GM23338 (cell line): ENCODE results near the gene TPP1. TPM values are rescaled to one million over a fixed set of nuclear protein-coding genes. Genes with fewer than 3 reads are reported as not detected.

ENCODE experiments used
- ATAC-seq: fragments of 200-7000 bp; cut with Tn5 transposase; 3 replicates; pipeline ENCODE4 v1.9.1; 2020
- DNase-seq: peaks from one replicate; pipeline ENCODE4 v3.0.0-alpha.2; 2015; ENCODE audit warnings: low spot score
- H2AFZ ChIP-seq: fragments of 200-600 bp; sonication (generic); 2 replicates; pipeline ENCODE4 v1.8.0; 2016; ENCODE audit warnings: antibody characterized with exemption, mild to moderate bottlenecking, moderate library complexity
- H3F3A ChIP-seq: fragments of 200-600 bp; sonication (generic); replicated peaks from 2 replicates; pipeline ENCODE4 v1.8.0; 2017; ENCODE audit warnings: antibody characterized with exemption, mixed run types, low read depth
- H3K27ac ChIP-seq: fragments of 200-600 bp; sonication (generic); 2 replicates; pipeline ENCODE4 v1.6.1; 2016; ENCODE audit warnings: low read depth
- H3K27me3 ChIP-seq: fragments of 200-600 bp; sonication (generic); 2 replicates; pipeline ENCODE4 v1.8.0; 2016; ENCODE audit warnings: mild to moderate bottlenecking, mixed run types, moderate library complexity; ENCODE audit not compliant: insufficient read depth
- H3K36me3 ChIP-seq: fragments of 200-600 bp; sonication (generic); 2 replicates; pipeline ENCODE4 v1.8.0; 2016; ENCODE audit warnings: mild to moderate bottlenecking; ENCODE audit not compliant: insufficient read depth
- H3K4me1 ChIP-seq: fragments of 200-600 bp; sonication (generic); 2 replicates; pipeline ENCODE4 v1.8.0; 2016; ENCODE audit warnings: mild to moderate bottlenecking, moderate library complexity; ENCODE audit not compliant: insufficient read depth
- H3K4me2 ChIP-seq: fragments of 200-600 bp; sonication (generic); 2 replicates; pipeline ENCODE4 v1.7.1; 2017; ENCODE audit warnings: mixed run types
- H3K4me3 ChIP-seq: fragments of 200-600 bp; sonication (generic); 2 replicates; pipeline ENCODE4 v1.6.1; 2016; ENCODE audit warnings: mixed run types
- H3K79me2 ChIP-seq: fragments of 200-600 bp; sonication (generic); replicated peaks from 2 replicates; pipeline ENCODE4 v1.8.0; 2017; ENCODE audit warnings: mild to moderate bottlenecking; ENCODE audit not compliant: insufficient read depth
- H3K9me2 ChIP-seq: fragments of 200-600 bp; sonication (generic); 2 replicates; pipeline ENCODE4 v1.8.0; 2017; ENCODE audit not compliant: insufficient read depth
- H4K20me1 ChIP-seq: fragments of 200-600 bp; sonication (generic); replicated peaks from 2 replicates; pipeline ENCODE4 v1.8.0; 2017; ENCODE audit warnings: mild to moderate bottlenecking; ENCODE audit not compliant: insufficient read depth
- H3K27ac Mint-ChIP-seq: 2 replicates; pipeline ENCODE4 v1.8.0; 2020; ENCODE audit warnings: inconsistent platforms, mild to moderate bottlenecking, moderate library complexity, mixed read lengths
- H3K27me3 Mint-ChIP-seq: 3 replicates; pipeline ENCODE4 v1.8.0; 2022; ENCODE audit warnings: low read depth, mild to moderate bottlenecking, moderate library complexity, mixed read lengths, inconsistent platforms; ENCODE audit not compliant: insufficient read depth, poor library complexity
- H3K36me3 Mint-ChIP-seq: 3 replicates; pipeline ENCODE4 v1.8.0; 2021; ENCODE audit warnings: low read depth, mild to moderate bottlenecking, inconsistent platforms, moderate library complexity, mixed read lengths
- H3K4me1 Mint-ChIP-seq: 3 replicates; pipeline ENCODE4 v1.8.0; 2020; ENCODE audit warnings: mild to moderate bottlenecking, inconsistent platforms, mixed read lengths
- H3K4me3 Mint-ChIP-seq: 3 replicates; pipeline ENCODE4 v1.8.0; 2021; ENCODE audit warnings: moderate library complexity, mild to moderate bottlenecking, inconsistent platforms, mixed read lengths
- H3K9me3 Mint-ChIP-seq: 3 replicates; pipeline ENCODE4 v1.8.0; 2020; ENCODE audit warnings: moderate library complexity, mild to moderate bottlenecking, inconsistent platforms, mixed read lengths
- CREB1 ChIP-seq: fragments of 250-450 bp; sonication (Bioruptor Pico); IDR thresholded peaks from 2 replicates; pipeline ENCODE4 v1.5.0; 2020; ENCODE audit warnings: low read depth, mild to moderate bottlenecking, moderate library complexity
- EZH2 ChIP-seq: fragments of 200-600 bp; sonication (generic); IDR thresholded peaks from one replicate; pipeline ENCODE4 v1.8.0; 2017; ENCODE audit warnings: antibody characterized with exemption, mild to moderate bottlenecking, low read depth; ENCODE audit not compliant: unreplicated experiment
- EZH2phosphoT487 ChIP-seq: fragments of 200-600 bp; sonication (generic); IDR thresholded peaks from one replicate; pipeline ENCODE4 v1.8.1; 2018; ENCODE audit warnings: antibody characterized with exemption; ENCODE audit not compliant: unreplicated experiment
- JUNB ChIP-seq: IDR thresholded peaks from one replicate; pipeline ENCODE4 v1.6.1; 2016; ENCODE audit warnings: antibody characterized with exemption; ENCODE audit not compliant: unreplicated experiment
- NANOG ChIP-seq: IDR thresholded peaks from 2 replicates; pipeline ENCODE4 v1.6.1; 2016; ENCODE audit warnings: antibody characterized with exemption, borderline replicate concordance
- POLR2AphosphoS5 ChIP-seq: IDR thresholded peaks from 2 replicates; pipeline ENCODE4 v1.6.1; 2016; ENCODE audit warnings: antibody characterized with exemption, low read depth
- REST ChIP-seq: IDR thresholded peaks from one replicate; pipeline ENCODE4 v1.6.1; 2018; ENCODE audit warnings: antibody characterized with exemption; ENCODE audit not compliant: unreplicated experiment
- STAT1 ChIP-seq: IDR thresholded peaks from one replicate; pipeline ENCODE4 v1.6.1; 2016; ENCODE audit warnings: antibody characterized with exemption; ENCODE audit not compliant: unreplicated experiment
- ZNF114 ChIP-seq: fragments of 250-450 bp; sonication (Bioruptor Pico); IDR thresholded peaks from 2 replicates; pipeline ENCODE4 v1.5.0; 2020; ENCODE audit warnings: mild to moderate bottlenecking, moderate library complexity
- ZNF331 ChIP-seq: fragments of 250-450 bp; sonication (Bioruptor Pico); IDR thresholded peaks from 2 replicates; pipeline ENCODE4 v1.5.0; 2020; ENCODE audit warnings: low read depth, mild to moderate bottlenecking, moderate library complexity
- polyA plus RNA-seq: library from polyadenylated mRNA; unstranded; fragments of >200 nt; fragmentation: Nextera tagmentation; extraction: Ambion mirVana; gene quantifications from 2 replicates; pipeline ENCODE4 v1.2.1, GENCODE V29; 2016
- total RNA-seq: library from RNA; depleted of rRNA; stranded (reverse); fragments of >200 nt; shearing (Covaris generic); gene quantifications from 2 replicates; pipeline ENCODE4 v1.2.3, GENCODE V29; 2014
- TF ChIP-seq, protein P1 (sequence below), 2 experiments: fragments of 200-600 bp in 1 of 2; sonication (generic) in 1 of 2; conservative IDR thresholded peaks; 2 replicates each; pipeline versions ENCODE4 v1.5.1 to v1.6.1; 2016 to 2017; ENCODE audit warnings: antibody characterized with exemption in 2 of 2, low read depth in 2 of 2, mild to moderate bottlenecking in 2 of 2, moderate library complexity in 1 of 2
- TF ChIP-seq, protein P2 (sequence below): IDR thresholded peaks from 2 replicates; pipeline ENCODE4 v1.6.1; 2016; ENCODE audit warnings: antibody characterized with exemption

TPP1 gene
- total and polyA plus RNA-seq, 2 experiments from 2014 or later = 21.7 to 49.7 TPM

DNA sequence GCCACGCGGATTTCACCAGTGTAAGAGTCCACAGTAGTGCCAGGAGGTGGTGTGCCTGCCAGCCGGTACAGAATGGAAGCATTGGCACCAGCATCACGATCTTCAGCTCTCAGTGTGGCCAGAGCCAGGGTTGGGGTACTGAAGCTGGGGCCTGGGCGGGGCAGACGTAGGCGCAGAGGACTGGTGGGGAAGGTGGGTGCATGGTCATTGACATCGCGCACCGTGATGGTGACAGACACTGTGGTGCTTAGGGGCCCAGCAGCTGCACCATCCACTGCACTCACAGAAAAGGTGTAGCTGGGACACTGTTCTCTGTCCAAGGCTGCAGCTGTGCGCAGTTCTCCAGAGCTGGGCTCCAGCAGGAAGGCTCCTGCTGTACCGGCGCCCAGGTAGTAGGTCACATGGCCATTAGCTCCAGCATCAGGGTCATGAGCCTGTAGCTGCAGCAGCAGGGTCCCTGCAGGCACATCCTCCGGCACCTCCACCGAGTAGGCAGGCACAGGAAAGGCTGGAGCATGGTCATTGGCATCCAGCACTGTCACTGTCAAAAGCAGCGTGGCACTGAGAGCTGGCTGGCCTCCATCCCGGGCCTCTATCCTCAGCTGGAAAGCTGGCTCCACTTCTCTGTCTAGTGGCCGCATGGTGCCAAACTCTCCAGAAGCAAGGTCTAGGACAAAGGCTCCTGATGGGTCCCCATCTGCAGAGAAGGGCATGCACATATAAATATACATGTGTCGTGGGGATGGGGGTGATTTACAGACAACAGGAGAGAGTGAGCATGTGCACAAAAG, 7.9 kb upstream of the TPP1 start:
- TF ChIP-seq STAT1 = no peak
- no peaks in the 10 kb centered on the region for H3K36me3 ChIP-seq
- H3K9me2 ChIP-seq = no peaks in the 10 kb centered on the region
- H3K4me1 ChIP-seq = no peaks in the 10 kb centered on the region; the same call in 1 of the 2 replicates
- no peak overlapping the region for H3K4me2 ChIP-seq
- H4K20me1 ChIP-seq = no peaks in the 10 kb centered on the region
- Mint-ChIP-seq H3K27me3 (peaks cover 38% of the 10 kb centered on the region), H3K9me3 (no peaks in the 10 kb centered on the region; the same call in 2 of the 3 replicates), H3K4me1 (peaks cover 9% of the 10 kb centered on the region), H3K27ac (no peak overlapping the region), H3K4me3 (no peak overlapping the region), H3K36me3 (peaks cover 13% of the 10 kb centered on the region)
- ATAC-seq = no peak
- no peak overlapping the region for H3K27ac ChIP-seq
- no peaks in the 10 kb centered on the region for H3K79me2 ChIP-seq
- DNase-seq = no peak
- H3F3A ChIP-seq = no peaks in the 10 kb centered on the region; the same call in 1 of the 2 replicates
- no peak overlapping the region for H2AFZ ChIP-seq
- no peak overlapping the region for H3K4me3 ChIP-seq
- H3K27me3 ChIP-seq = peaks cover 40% of the 10 kb centered on the region

- ATAC-seq (no peak), DNase-seq (no peak)
- Mint-ChIP-seq H3K4me1 (peaks cover 9% of the 10 kb centered on the region), H3K9me3 (no peaks in the 10 kb centered on the region; the same call in 2 of the 3 replicates), H3K27ac (no peak overlapping the region), H3K36me3 (peaks cover 13% of the 10 kb centered on the region), H3K4me3 (no peak overlapping the region), H3K27me3 (peaks cover 26% of the 10 kb centered on the region)
- Histone ChIP-seq H3K4me1 (no peaks in the 10 kb centered on the region; the same call in 1 of the 2 replicates), H3K36me3 (no peaks in the 10 kb centered on the region), H3K27ac (no peak overlapping the region), H3K9me2 (no peaks in the 10 kb centered on the region), H3K4me2 (no peak overlapping the region), H3K79me2 (no peaks in the 10 kb centered on the region), H3F3A (no peaks in the 10 kb centered on the region; the same call in 1 of the 2 replicates), H2AFZ (no peak overlapping the region), H3K27me3 (peaks cover 28% of the 10 kb centered on the region), H4K20me1 (no peaks in the 10 kb centered on the region), H3K4me3 (no peak overlapping the region)
- TF ChIP-seq POLR2AphosphoS5 = no peak
- no peak for TF ChIP-seq EZH2phosphoT487
- no peak for TF ChIP-seq NANOG
- no peak for TF ChIP-seq CREB1
- TF ChIP-seq JUNB = no peak
- no peak for TF ChIP-seq ZNF331 (CRISPR knock-in tag)
- TF ChIP-seq EZH2 = no peak
- no peak for TF ChIP-seq STAT1
- TF ChIP-seq, protein P1, sequence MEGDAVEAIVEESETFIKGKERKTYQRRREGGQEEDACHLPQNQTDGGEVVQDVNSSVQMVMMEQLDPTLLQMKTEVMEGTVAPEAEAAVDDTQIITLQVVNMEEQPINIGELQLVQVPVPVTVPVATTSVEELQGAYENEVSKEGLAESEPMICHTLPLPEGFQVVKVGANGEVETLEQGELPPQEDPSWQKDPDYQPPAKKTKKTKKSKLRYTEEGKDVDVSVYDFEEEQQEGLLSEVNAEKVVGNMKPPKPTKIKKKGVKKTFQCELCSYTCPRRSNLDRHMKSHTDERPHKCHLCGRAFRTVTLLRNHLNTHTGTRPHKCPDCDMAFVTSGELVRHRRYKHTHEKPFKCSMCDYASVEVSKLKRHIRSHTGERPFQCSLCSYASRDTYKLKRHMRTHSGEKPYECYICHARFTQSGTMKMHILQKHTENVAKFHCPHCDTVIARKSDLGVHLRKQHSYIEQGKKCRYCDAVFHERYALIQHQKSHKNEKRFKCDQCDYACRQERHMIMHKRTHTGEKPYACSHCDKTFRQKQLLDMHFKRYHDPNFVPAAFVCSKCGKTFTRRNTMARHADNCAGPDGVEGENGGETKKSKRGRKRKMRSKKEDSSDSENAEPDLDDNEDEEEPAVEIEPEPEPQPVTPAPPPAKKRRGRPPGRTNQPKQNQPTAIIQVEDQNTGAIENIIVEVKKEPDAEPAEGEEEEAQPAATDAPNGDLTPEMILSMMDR (conservative IDR thresholded peaks at IDR 0.05; ENCODE audit: low read depth in 2 of 2) = no peak
- no peak for TF ChIP-seq REST
- no peak for TF ChIP-seq ZNF114
- TF ChIP-seq, protein P2, sequence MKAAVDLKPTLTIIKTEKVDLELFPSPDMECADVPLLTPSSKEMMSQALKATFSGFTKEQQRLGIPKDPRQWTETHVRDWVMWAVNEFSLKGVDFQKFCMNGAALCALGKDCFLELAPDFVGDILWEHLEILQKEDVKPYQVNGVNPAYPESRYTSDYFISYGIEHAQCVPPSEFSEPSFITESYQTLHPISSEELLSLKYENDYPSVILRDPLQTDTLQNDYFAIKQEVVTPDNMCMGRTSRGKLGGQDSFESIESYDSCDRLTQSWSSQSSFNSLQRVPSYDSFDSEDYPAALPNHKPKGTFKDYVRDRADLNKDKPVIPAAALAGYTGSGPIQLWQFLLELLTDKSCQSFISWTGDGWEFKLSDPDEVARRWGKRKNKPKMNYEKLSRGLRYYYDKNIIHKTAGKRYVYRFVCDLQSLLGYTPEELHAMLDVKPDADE = no peak
Observed at GRCh38 chr11:6625832-6626420, 6.7 kb upstream of the TPP1 start.
